GM10847 (cell line): ENCODE data around the gene ZNF423.

Experiments
- POLR2A ChIP-seq: IDR thresholded peaks from 2 replicates; pipeline ENCODE4 v1.6.1; 2011; ENCODE audit not compliant: insufficient read length; ENCODE audit errors: extremely low read depth

Gene ZNF423

DNA sequence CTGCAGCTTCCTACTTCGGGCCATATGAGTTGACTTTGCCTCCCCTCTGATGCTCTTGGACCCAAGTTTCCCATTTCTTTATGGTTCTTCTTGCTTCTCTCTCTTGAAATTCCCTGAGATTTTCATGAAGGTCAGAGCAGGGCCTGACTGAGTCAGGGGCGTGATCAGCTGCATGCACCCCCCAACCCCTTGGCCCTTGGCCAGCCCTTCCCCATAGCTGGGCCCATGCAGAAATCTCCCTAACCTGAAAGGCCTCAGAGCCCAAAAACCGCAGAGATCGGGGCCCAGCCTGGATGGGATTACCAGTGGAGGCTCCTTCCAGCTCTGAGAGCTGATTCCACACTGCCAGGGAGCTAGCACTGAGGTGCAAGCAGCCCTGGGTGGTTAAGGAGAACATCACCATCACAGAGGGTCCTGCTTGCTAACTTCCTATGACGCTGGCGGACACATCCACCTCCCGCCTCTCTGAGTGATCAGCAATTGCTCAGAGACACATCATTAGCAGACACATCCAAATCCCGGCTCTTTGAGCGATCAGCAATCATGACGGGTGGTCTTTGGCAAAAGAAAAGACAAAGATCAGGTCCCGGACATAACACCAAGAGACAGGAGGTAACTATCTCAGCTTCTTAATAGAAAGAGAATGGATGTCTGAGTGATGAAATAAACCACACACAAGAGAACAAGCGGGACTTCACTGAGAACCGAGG is 320.9 kb downstream of the ZNF423 start:
- no peak for TF ChIP-seq POLR2A

DNA sequence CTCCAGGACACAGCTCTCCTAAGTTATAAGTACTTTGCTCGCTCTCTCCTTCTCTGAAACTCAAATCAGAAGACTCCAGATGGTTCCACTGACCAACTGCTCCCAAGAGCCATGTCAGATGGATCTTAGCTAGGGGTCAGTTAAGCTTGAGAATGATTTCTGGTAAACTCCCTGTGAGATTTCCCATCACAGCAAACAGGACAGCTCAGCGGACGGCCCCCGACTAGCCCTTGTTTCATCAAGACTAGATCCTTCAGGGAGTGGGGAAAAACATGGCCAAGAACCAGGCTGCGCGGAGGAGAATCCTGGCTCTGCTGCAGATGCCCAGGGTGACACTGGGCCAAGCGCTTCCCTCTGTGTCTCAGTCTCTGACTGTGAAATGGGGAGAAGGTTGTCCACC is 322.5 kb downstream of the ZNF423 start:
- no peak for TF ChIP-seq POLR2A

DNA sequence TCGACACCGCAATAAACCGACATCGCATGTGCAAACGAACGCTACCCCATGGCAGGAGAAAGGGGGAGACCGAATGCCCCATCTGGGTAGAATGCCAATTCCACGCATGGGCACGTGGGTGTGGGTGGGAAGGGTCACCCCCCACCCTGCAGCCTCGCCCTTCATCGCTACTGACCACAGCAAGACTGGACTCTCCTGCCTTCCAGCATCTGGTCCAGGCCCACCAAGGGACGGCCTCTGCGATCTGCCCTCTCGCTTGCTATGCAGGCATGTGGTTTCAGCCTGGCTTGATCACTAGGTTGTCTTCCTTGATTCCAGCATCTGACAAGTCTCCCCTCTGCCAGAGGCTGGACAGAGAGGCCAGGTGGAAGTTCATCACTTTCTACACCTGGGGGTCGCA is 323.0 kb downstream of the ZNF423 start:
- no peak for TF ChIP-seq POLR2A

DNA sequence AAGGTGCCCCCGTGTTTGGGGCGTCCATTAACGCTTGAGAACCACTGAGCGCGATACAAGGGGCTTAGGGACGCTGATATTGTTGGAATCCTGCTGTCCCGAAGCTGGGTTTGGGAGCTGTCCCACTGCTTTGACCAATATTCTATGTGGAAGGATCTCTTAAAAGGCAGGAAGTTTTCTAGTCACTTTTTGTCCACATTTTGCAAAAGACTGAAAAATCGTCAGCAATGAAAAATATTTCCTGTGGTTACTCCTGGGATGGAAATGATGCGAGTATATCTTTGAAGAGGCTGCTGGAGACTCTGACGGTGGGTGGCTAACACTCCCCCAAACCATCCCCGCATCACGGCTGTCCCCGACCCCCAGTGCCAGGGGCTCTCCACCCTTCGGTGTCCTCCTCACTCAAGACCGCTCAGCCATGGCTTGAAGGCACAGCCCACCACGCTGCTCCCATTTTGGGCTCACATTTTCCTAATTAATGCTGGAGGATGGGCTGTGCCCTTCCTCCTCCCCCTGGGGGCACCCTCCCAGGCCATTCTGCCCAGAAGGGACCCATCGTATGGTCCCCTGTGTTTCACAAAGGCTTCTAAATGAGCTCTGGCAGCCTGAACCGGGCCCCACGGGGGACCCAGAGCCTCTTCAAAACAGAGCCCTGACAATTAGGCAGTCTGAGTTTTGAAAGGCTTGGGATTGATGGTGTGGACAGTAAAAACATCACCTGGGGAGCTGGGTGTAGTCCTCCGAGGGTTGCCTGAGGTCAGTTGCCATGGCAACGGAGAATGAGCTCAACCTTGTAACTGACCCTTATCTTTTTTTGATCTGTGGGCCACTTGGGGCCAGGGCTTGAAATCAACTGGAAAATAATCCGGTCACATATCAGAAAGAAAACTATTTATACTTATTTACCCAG is 323.7 kb downstream of the ZNF423 start:
- no peak for TF ChIP-seq POLR2A

DNA sequence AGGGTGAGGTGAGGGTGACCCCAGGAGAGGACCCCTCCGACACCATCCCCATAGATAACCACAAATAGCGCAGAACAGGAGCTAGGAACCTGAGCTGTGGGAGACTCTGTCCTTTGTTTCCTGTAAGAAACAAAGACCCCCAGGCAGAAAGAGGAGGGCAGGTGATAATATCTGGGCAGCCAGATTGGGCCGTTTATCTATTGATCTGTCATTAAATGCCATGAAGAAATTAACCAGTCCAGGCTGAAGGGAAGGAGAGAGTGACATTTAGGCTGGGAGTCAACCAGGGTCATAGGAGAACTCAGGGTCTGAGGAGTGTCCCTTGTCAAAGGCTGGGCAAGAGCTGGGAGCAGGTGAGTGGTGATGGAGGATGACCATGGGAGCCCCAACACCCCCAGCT is 324.5 kb downstream of the ZNF423 start:
- TF ChIP-seq POLR2A, result no peak

DNA sequence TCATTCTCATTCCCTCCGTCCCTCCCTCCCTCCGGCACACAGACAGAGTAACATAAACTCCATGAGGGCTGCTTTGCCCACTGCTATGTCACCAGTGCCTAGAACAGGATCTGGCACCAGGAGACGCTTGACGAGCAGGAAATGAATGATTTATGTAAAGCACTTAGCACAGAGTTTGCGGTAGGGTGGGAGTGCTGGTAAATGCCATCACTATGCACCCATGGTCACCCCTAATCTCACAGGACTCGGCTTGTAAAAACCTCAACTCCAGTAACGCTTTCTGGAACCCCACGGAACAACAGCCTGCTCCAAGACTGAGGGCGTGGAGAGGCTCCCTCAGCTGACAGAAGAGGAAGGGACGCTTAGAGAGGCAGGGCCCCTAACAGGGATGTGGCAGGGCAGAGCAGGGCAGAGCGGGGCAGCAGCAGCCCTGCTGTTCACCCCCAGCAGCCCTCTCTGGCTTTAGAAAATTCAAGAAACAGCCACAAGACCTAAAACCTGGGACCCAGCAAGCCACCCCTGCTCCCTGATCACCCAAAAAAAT is 325.4 kb downstream of the ZNF423 start:
- no peak for TF ChIP-seq POLR2A

DNA sequence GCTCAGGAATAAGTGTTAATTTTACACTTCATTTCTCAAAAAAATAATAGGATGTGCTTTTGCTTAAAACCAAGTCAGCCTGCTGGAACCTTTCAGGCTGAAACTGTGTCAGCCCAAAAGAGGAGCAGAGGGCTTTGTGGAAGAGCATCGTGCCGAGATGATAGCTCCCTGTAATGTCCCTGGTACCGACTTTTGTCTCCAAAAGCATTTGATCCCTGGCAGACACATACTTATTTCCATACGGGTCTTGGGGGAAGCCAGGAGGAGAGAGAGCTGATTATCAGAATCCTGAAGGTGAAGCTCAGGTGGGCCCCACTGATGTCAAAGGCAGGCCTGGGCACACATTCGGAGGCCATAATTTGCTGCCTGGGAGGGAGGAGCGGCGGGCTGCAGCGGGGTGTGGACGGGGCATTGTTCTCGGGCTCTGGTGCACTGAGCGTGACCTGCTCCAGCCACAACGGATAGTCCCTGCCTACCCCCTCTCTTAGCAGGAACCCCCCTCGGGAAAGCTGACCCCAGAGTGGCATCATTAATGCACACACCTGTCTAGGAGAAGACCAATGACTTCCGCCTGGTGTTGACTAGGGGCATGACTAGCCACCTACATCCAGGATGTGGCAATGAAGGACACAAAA is 326.4 kb downstream of the ZNF423 start:
- TF ChIP-seq POLR2A, result no peak

DNA sequence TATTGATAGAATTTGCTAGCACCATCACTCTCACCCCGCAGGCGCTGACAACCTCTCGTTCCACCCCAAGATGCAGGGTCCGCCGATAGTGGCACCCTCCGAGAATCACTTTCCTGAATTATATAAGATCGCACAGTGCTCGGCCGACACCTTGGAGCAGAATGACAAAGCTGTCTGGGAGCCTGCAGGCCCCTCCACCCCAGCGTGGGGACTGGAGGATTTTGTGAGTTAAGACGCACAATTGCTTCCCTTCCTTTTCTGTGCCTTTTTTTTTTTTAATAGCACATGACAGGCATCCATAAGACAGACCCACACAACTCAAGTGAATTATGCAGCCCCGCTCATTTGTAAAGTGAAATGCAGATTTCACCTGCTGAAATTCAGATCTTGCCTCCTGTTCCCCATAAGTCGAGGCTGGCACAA is 327.0 kb downstream of the ZNF423 start:
- no peak for TF ChIP-seq POLR2A

DNA sequence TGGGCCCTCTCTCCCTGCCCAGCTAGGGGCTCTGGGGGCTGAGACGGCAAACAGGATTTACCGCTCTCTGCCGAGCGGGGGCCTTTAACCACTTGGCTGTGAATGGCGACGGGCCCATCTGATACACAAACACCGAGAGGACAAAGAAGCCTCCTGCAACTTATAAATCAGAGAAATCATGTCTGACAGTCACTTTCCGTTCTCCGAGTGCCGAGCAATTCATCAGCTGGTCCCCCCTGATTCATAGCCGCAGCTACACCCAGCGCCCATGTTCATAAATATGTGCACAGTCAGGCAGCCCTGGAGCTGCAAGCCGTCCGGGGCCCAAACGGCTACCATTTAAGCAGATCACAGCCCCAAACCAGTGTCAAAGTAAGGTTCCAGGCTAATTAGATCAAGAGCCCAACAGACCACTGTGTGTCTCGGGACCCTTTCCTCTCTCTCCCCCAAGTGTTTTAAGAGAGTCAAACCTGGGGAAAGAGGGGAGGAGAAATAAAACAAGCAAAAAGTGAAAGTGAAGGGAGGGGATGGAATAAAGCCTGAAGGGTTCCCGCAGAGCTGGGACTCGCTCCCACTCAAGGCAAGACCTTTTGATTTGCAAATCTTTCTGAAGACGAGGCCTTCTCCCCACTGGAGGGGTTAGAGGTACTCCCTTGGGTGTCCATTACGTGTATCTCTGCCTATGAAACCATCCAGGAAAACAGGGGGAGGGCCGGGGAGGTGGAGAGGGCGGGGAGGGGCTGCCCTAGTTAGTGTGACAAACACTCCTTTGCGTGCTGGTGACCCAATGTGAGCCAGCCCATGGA is 327.6 kb downstream of the ZNF423 start:
- no peak for TF ChIP-seq POLR2A

DNA sequence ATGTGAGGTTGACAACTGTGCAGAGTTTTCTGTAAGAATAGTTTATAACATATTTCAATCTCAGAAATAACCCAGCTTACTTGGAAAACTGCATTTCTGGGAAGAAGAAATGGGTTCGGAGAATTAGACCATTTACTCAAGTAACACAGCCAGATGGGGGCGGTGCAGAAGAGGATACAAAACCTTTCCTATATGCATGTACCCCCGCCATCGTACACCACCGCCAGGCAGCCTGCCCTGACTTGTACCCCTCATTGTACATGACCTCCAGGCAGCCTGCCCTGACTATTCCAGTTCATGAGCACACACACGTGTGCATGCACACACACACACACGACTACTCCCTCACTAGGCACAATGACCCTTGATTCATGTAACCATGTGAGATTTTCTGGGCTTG is 328.3 kb downstream of the ZNF423 start:
- TF ChIP-seq POLR2A, result no peak

DNA sequence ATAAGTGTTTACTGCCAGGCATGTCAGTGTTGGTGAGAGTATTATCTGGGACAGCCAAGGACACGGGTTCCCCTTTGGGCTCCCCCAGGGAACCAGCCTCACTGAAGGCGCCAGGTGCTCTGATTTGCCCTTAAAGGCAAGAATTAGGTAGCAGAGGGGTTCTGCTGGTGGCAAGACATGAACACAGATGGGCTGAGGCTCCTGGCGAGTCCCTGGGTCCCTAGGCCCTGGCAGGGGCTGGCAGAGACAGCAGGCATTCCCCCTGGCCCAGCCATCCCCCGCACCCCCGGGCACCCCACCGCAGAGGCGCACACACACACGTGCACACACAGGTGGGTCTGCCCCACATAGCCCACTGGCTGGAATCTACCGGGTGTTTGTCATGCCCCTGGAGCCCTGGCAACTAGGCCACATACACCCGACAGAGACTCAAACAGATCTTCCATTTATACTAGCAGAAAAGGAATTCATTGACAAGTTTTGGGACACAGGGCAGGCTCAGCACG is 329.0 kb downstream of the ZNF423 start:
- TF ChIP-seq POLR2A, result no peak

DNA sequence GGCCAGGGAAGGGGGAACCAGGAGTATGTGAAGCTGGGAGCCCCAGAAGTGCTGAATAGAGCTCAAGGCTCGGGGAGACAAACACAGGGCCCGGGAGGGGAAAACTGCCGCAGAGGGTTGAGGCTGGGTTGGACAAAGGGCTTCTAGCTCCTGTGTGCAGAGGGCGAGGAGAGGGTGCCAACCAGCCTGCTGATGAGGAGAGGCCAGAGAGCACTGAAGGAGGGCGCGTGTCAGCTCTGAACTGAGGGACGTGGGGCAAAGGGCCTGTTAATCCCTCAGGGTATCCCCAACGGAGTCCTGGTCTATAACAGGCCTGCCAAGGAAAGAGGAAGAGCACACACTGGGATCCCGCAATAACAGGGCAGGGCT is 331.0 kb downstream of the ZNF423 start:
- TF ChIP-seq POLR2A, result no peak

DNA sequence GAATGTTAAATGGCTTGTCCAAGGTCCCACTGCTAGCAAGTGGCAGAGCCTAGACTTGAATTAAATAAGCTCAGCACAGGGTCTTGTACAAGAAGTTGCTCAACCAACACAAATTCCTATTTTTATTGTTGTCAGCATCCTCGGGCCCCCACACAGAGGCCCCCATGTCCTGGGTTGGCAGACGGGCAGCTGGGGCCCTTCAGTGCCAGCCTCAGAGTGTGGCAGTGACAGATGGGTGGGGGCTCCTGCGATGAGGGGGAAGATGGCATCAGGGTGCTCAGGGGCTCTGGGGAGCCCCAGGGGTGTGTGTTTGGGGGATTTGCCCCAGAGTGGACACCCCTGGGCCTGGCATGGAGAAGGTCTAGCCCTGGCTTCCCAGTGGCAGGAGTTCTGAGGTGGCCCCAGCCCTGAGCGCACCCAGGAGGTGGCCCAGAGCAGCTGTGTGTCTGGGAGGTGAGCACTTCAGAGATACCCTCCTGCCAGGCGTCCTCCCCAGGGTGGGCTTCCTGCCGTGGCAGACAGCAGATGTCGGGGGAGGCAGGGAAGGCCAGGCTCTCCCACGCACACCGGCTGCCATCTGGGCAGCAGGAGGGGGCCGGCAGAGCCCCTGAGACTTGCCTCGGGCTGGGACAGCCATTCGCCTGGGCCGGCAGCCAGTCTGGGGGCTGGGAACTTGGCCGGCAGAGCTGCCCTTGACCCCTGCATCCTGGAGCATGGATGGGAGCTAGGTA is 331.5 kb downstream of the ZNF423 start:
- TF ChIP-seq POLR2A, result no peak
